ENCODE data around the gene RIGI.

DNA sequence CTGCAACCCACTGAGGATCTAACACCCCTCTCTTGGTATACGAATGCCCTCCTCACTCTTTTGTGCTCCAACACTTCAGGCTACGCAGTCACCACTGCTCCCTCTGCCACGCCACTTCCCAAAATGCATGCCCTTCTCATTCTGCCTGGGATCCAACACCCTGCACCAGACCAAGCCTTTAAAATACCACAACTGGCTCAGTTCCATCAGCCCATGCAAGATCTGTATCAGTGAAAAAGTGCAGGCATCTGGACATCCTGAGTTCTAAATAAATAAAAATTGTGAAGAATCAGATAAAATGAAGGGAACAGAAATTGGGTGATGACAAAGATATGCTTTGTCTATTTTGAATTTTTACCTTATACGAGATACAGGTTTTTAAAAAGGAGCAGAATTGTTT lies 44.3 kb upstream of the RIGI start:
- TF ChIP-seq, protein P1, sequence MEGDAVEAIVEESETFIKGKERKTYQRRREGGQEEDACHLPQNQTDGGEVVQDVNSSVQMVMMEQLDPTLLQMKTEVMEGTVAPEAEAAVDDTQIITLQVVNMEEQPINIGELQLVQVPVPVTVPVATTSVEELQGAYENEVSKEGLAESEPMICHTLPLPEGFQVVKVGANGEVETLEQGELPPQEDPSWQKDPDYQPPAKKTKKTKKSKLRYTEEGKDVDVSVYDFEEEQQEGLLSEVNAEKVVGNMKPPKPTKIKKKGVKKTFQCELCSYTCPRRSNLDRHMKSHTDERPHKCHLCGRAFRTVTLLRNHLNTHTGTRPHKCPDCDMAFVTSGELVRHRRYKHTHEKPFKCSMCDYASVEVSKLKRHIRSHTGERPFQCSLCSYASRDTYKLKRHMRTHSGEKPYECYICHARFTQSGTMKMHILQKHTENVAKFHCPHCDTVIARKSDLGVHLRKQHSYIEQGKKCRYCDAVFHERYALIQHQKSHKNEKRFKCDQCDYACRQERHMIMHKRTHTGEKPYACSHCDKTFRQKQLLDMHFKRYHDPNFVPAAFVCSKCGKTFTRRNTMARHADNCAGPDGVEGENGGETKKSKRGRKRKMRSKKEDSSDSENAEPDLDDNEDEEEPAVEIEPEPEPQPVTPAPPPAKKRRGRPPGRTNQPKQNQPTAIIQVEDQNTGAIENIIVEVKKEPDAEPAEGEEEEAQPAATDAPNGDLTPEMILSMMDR (IDR thresholded peaks at IDR 0.05) = no peak
- TF ChIP-seq POLR2A (IDR thresholded peaks at IDR 0.05) = no peak
